Tibial nerve (tissue), 4 donors: ENCODE measurements around the gene MED17. TPM values are rescaled to one million over a fixed set of nuclear protein-coding genes. Genes with fewer than 3 reads are reported as not detected.
A peak's percentile ranks its signal among the peaks of the same experiment; 100 is the strongest.
"Not testable (repeated sequence)": the region's sequence is repeated elsewhere in the genome, so short reads cannot be mapped to it uniquely, and the experiment has no call there.

Experiments
- DNase-seq, 2 donors: peaks; one replicate each; pipeline ENCODE4 v3.0.0-alpha.2; 2019; ENCODE audit warnings: low spot score in 2 of 2
- H3K27ac ChIP-seq, 4 donors: fragments of 200-600 bp; sonication (generic) in 3 of 4; one replicate each; pipeline ENCODE4 v1.5.1; 2017 to 2019; ENCODE audit warnings: mild to moderate bottlenecking in 1 of 4
- H3K27me3 ChIP-seq, 2 donors: fragments of 200-600 bp; sonication (generic) in 1 of 2; one replicate each; pipeline versions ENCODE4 v1.5.1 to v1.6.0; 2017 to 2019
- H3K36me3 ChIP-seq, 3 donors: fragments of 200-600 bp; sonication (generic); one replicate each; pipeline ENCODE4 v1.5.1; 2018 to 2019
- H3K4me1 ChIP-seq, 4 donors: fragments of 200-600 bp; sonication (generic) in 3 of 4; one replicate each; pipeline ENCODE4 v1.5.1; 2017 to 2019
- H3K4me3 ChIP-seq, 4 donors: fragments of 200-600 bp; sonication (generic) in 3 of 4; one replicate each; pipeline ENCODE4 v1.5.1; 2017 to 2019; ENCODE audit warnings: mild to moderate bottlenecking in 1 of 4, moderate library complexity in 1 of 4
- H3K9me3 ChIP-seq, 4 donors: fragments of 200-600 bp; sonication (generic) in 3 of 4; one replicate each; pipeline ENCODE4 v1.5.1; 2017 to 2019
- CTCF ChIP-seq, 5 experiments: fragments of 200-600 bp in 3 of 5; fragments of 450-650 bp in 2 of 5; sonication (generic) in 3 of 5; IDR thresholded peaks; one replicate each; pipeline ENCODE4 v1.5.1; 2016 to 2019; ENCODE audit warnings: antibody characterized with exemption in 5 of 5, mild to moderate bottlenecking in 3 of 5, moderate library complexity in 2 of 5
- EP300 ChIP-seq, 2 donors: sonication (generic); formaldehyde crosslinking; IDR thresholded peaks; one replicate each; pipeline ENCODE4 v1.6.1; 2017; ENCODE audit warnings: antibody characterized with exemption in 2 of 2, mild to moderate bottlenecking in 1 of 2
- POLR2A ChIP-seq, 2 donors: fragments of 450-650 bp; IDR thresholded peaks; one replicate each; pipeline ENCODE4 v1.6.1; 2017; ENCODE audit warnings: antibody characterized with exemption in 2 of 2, mild to moderate bottlenecking in 2 of 2, moderate library complexity in 2 of 2
- WGBS, 2 donors: methylation state at CpG; one replicate each; pipeline ENCODE4 v1.1.5; 2018; 5-methylcytosine and 5-hydroxymethylcytosine counted together
- total RNA-seq, 4 donors: library from RNA; depleted of rRNA; stranded (reverse); fragments of >200 nt; gene quantifications; one replicate each; pipeline ENCODE4 v1.1.0, GENCODE V29; 2016

The MED17 gene
- total RNA-seq, 4 donors from 2014 or later, result 18.6 to 40.8 (median 37.2) TPM

- WGBS, 2 donors, result 90 to 97% methylated on average over 5 to 7 of the region's 10 CpGs
- H3K27me3 ChIP-seq, result no peaks in the 10 kb centered on the region
- peaks cover 0 to 7% (median 0%) of the 10 kb centered on the region in 3 donors for H3K36me3 ChIP-seq
- peaks cover 0 to 5% (median 0%) of the 10 kb centered on the region in 4 donors for H3K9me3 ChIP-seq
- TF ChIP-seq CTCF (IDR thresholded peaks at IDR 0.05), result no peak
- no peak for TF ChIP-seq POLR2A (IDR thresholded peaks at IDR 0.05)
- no peak for TF ChIP-seq EP300 (IDR thresholded peaks at IDR 0.05)
- DNase-seq, result no peak
- no peak overlapping the region for H3K4me3 ChIP-seq
- no peak overlapping the region for H3K27ac ChIP-seq
- H3K4me1 ChIP-seq, result no peaks in the 10 kb centered on the region
Measured at GRCh38 chr11:93773601-93774200, 10.4 kb upstream of the MED17 start.

DNA sequence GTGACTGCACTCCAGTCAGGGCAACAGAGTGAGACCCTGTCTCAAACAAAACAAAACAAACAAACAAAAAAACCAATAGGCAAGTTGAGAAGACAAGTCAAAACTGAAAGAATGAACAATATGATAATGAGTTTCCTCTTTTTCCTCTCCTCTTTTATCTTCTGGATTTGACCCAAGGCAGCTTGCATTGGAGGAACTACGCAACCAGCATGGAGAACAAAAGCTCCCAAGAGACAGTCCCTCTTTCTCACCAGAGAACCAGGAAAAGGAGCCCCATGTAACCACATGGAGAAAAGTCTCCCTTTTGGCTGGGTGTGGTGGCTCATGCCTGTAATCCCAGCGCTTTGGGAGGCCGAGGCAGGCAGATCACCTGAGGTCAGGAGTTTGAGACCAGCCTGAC is 9.5 kb upstream of the MED17 start:
- H3K9me3 ChIP-seq, DNase-seq, H3K4me3 ChIP-seq, H3K36me3 ChIP-seq, H3K27ac ChIP-seq, H3K4me1 ChIP-seq, H3K27me3 ChIP-seq: not testable (repeated sequence)
- 87 to 98% methylated on average over 3 of the region's 3 CpGs for WGBS, 2 donors

GRCh38 chr11:93775289-93775688 is 8.8 kb upstream of the MED17 start:
- H3K27me3 ChIP-seq, result no peaks in the 10 kb centered on the region
- H3K9me3 ChIP-seq, result peaks cover 0 to 5% (median 0%) of the 10 kb centered on the region in 4 donors
- WGBS, 2 donors, result 25 to 55% methylated on average over 2 of the region's 2 CpGs
- DNase-seq, result no peak
- peaks cover 0 to 7% (median 0%) of the 10 kb centered on the region in 3 donors for H3K36me3 ChIP-seq
- H3K27ac ChIP-seq, result no peak overlapping the region
- H3K4me1 ChIP-seq, result no peaks in the 10 kb centered on the region
- TF ChIP-seq EP300 (IDR thresholded peaks at IDR 0.05) (no peak), POLR2A (IDR thresholded peaks at IDR 0.05) (no peak), CTCF (IDR thresholded peaks at IDR 0.05) (no peak)
- H3K4me3 ChIP-seq, result no peak overlapping the region

- H3K9me3 ChIP-seq, result no peaks in the 10 kb centered on the region
- H3K27ac ChIP-seq, result peak overlapping the region in 3 of 4 donors; percentile 96 to 99 (median 97)
- no peaks in the 10 kb centered on the region for H3K27me3 ChIP-seq
- DNase-seq, result no peak
- no peak for TF ChIP-seq EP300 (IDR thresholded peaks at IDR 0.05)
- TF ChIP-seq CTCF (IDR thresholded peaks at IDR 0.05), result no peak
- no peak for TF ChIP-seq POLR2A (IDR thresholded peaks at IDR 0.05)
- 55 to 59% methylated on average over 7 of the region's 7 CpGs for WGBS, 2 donors
- peaks cover 0 to 7% (median 0%) of the 10 kb centered on the region in 3 donors for H3K36me3 ChIP-seq
- peak overlapping the region; percentile 65 to 99 (median 92) for H3K4me3 ChIP-seq
- H3K4me1 ChIP-seq, result peaks cover 0 to 37% (median 23%) of the 10 kb centered on the region in 4 donors
Measured at GRCh38 chr11:93783362-93783761, 720 bp upstream of the MED17 start.

DNA sequence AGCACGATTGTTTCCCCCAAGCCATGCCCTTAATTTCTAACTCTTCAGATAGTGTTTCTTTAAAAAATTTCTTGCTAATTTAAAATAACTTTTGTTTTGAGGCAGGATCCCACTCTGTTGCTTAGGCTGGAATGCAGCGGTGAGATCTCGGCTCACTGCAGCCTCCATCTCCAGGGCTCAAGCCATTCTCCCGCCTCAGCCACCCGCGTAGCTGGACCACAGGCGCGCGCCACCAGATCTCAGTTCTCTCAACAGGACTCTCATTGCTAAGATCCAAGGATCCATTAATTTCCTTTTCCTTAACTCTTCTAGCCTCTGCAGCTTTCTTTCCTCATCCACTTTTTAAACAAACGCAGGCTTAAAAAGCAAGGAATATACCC is 327 bp upstream of the MED17 start:
- Histone ChIP-seq H3K27ac (peak overlapping the region; percentile 81 to 99 (median 96)), H3K4me3 (peak overlapping the region; percentile 65 to 99 (median 92)), H3K36me3 (peaks cover 0 to 11% (median 0%) of the 10 kb centered on the region in 3 donors), H3K27me3 (no peaks in the 10 kb centered on the region), H3K4me1 (peaks cover 0 to 37% (median 23%) of the 10 kb centered on the region in 4 donors), H3K9me3 (no peaks in the 10 kb centered on the region)
- TF ChIP-seq EP300 (IDR thresholded peaks at IDR 0.05) (no peak), POLR2A (IDR thresholded peaks at IDR 0.05) (no peak), CTCF (IDR thresholded peaks at IDR 0.05) (no peak)
- 0 to 1% methylated on average over 10 of the region's 10 CpGs for WGBS, 2 donors
- DNase-seq, result no peak
